Dendritic cell treated with granulocyte-macrophage colony-stimulating factor and Interleukin-4, amounts not matched to agents 40 ng/mL and 50 ng/mL, for 4 days (primary cell): ENCODE measurements around the gene DELE1.

Source experiments
- H3K27ac Mint-ChIP-seq: one replicate; pipeline ENCODE4 v1.8.0; 2022; ENCODE audit warnings: mild to moderate bottlenecking, mixed read lengths
- H3K27me3 Mint-ChIP-seq: one replicate; pipeline ENCODE4 v1.8.0; 2022; ENCODE audit warnings: mild to moderate bottlenecking, mixed read lengths
- H3K36me3 Mint-ChIP-seq: one replicate; pipeline ENCODE4 v1.8.0; 2022; ENCODE audit warnings: low read depth, mixed read lengths
- H3K4me1 Mint-ChIP-seq: one replicate; pipeline ENCODE4 v1.8.0; 2022; ENCODE audit warnings: low read depth, mixed read lengths
- H3K4me3 Mint-ChIP-seq: one replicate; pipeline ENCODE4 v1.8.0; 2022; ENCODE audit warnings: mild to moderate bottlenecking, moderate library complexity, mixed read lengths
- H3K9me3 Mint-ChIP-seq: one replicate; pipeline ENCODE4 v1.8.0; 2022; ENCODE audit warnings: mixed read lengths
- intact Hi-C: fragments of 100-400 bp; cut with micrococcal nuclease; formaldehyde crosslinking; loops from one replicate; pipeline ENCODE4 v1.15.0; 2022

DELE1 gene

GRCh38 chr5:141966275-141966962 is 42.7 kb downstream of the DELE1 start:
- intact Hi-C loops: no loop called here
- Mint-ChIP-seq H3K4me1 (peaks cover 25% of the 10 kb centered on the region), H3K27me3 (no peaks in the 10 kb centered on the region), H3K36me3 (peaks cover 15% of the 10 kb centered on the region), H3K9me3 (no peaks in the 10 kb centered on the region), H3K4me3 (no peak overlapping the region), H3K27ac (no peak overlapping the region)

- intact Hi-C loops: no loop called here
- Mint-ChIP-seq H3K36me3 (peaks cover 21% of the 10 kb centered on the region), H3K27ac (peak overlapping the region; percentile 9)
Measured at GRCh38 chr5:141966963-141967333, 43.3 kb downstream of the DELE1 start.

GRCh38 chr5:141968914-141969608 is 45.4 kb downstream of the DELE1 start, which contains the start of gene RNF14:
TSS of gene RNF14 (plus strand) at chr5:141969105. CDS start at chr5:141973589, 4,484 bp downstream.
- H3K4me1 Mint-ChIP-seq: peaks cover 31% of the 10 kb centered on the region
- H3K27ac Mint-ChIP-seq: peak within 1 kb of the TSS; percentile 98
- peaks cover 42% of the 10 kb centered on the region for H3K36me3 Mint-ChIP-seq
- intact Hi-C loops: loop anchor here (2.0 kb wide), 1 partner anchor 44 kb away; no protein-coding TSS in a partner anchor
- peak within 1 kb of the TSS; percentile 96 for H3K4me3 Mint-ChIP-seq
- H3K27me3 Mint-ChIP-seq: no peaks in the 10 kb centered on the region
- no peaks in the 10 kb centered on the region for H3K9me3 Mint-ChIP-seq

More at GRCh38 chr5:141966963-141967333, 43.3 kb downstream of the DELE1 start:
- no peak overlapping the region for H3K4me3 Mint-ChIP-seq
- peaks cover 28% of the 10 kb centered on the region for H3K4me1 Mint-ChIP-seq
- H3K9me3 Mint-ChIP-seq: no peaks in the 10 kb centered on the region
- no peaks in the 10 kb centered on the region for H3K27me3 Mint-ChIP-seq

- H3K9me3 Mint-ChIP-seq: no peaks in the 10 kb centered on the region
- H3K36me3 Mint-ChIP-seq: peaks cover 52% of the 10 kb centered on the region
- H3K27ac Mint-ChIP-seq: peak overlapping the region; percentile 98
- H3K27me3 Mint-ChIP-seq: no peaks in the 10 kb centered on the region
- H3K4me3 Mint-ChIP-seq: peak overlapping the region; percentile 96
- intact Hi-C loops: loop anchor here (2.0 kb wide), 1 partner anchor 45 kb away; no protein-coding TSS in a partner anchor
- H3K4me1 Mint-ChIP-seq: peaks cover 39% of the 10 kb centered on the region
Measured at GRCh38 chr5:141969783-141970771, 46.4 kb downstream of the DELE1 start.

GRCh38 chr5:141973871-141974595 is 50.4 kb downstream of the DELE1 start:
- H3K27ac Mint-ChIP-seq: no peak overlapping the region
- peaks cover 81% of the 10 kb centered on the region for H3K36me3 Mint-ChIP-seq
- intact Hi-C loops: no loop called here

GRCh38 chr5:141976176-141976575 is 52.5 kb downstream of the DELE1 start:
- Mint-ChIP-seq H3K4me1 (peaks cover 24% of the 10 kb centered on the region), H3K4me3 (no peak overlapping the region), H3K9me3 (no peaks in the 10 kb centered on the region), H3K36me3 (peaks cover 93% of the 10 kb centered on the region), H3K27me3 (no peaks in the 10 kb centered on the region), H3K27ac (no peak overlapping the region)
- intact Hi-C loops: no loop called here

More at GRCh38 chr5:141973871-141974595, 50.4 kb downstream of the DELE1 start:
- no peaks in the 10 kb centered on the region for H3K27me3 Mint-ChIP-seq
- peaks cover 38% of the 10 kb centered on the region for H3K4me1 Mint-ChIP-seq
- no peaks in the 10 kb centered on the region for H3K9me3 Mint-ChIP-seq
- H3K4me3 Mint-ChIP-seq: no peak overlapping the region

- peaks cover 19% of the 10 kb centered on the region for H3K4me1 Mint-ChIP-seq
- H3K36me3 Mint-ChIP-seq: peaks cover 93% of the 10 kb centered on the region
- intact Hi-C loops: no loop called here
- H3K27me3 Mint-ChIP-seq: no peaks in the 10 kb centered on the region
- H3K27ac Mint-ChIP-seq: no peak overlapping the region
- no peaks in the 10 kb centered on the region for H3K9me3 Mint-ChIP-seq
- H3K4me3 Mint-ChIP-seq: no peak overlapping the region
Measured at GRCh38 chr5:141978389-141978788, 54.7 kb downstream of the DELE1 start.

- intact Hi-C loops: loop anchor here (10.0 kb wide), 1 partner anchor 712 kb away; no protein-coding TSS in a partner anchor
- H3K9me3 Mint-ChIP-seq: no peaks in the 10 kb centered on the region
- H3K27ac Mint-ChIP-seq: no peak overlapping the region
- H3K4me3 Mint-ChIP-seq: no peak overlapping the region
- H3K27me3 Mint-ChIP-seq: no peaks in the 10 kb centered on the region
- no peaks in the 10 kb centered on the region for H3K4me1 Mint-ChIP-seq
- H3K36me3 Mint-ChIP-seq: peaks cover 100% of the 10 kb centered on the region
Measured at GRCh38 chr5:141982626-141983025, 59.0 kb downstream of the DELE1 start.

GRCh38 chr5:141986072-141986471 is 62.4 kb downstream of the DELE1 start:
- Mint-ChIP-seq H3K27me3 (no peaks in the 10 kb centered on the region), H3K9me3 (no peaks in the 10 kb centered on the region), H3K27ac (no peak overlapping the region), H3K36me3 (peaks cover 98% of the 10 kb centered on the region), H3K4me1 (no peaks in the 10 kb centered on the region), H3K4me3 (no peak overlapping the region)
- intact Hi-C loops: loop anchor here (10.0 kb wide), 1 partner anchor 709 kb away; no protein-coding TSS in a partner anchor

- H3K27ac Mint-ChIP-seq: no peak overlapping the region
- H3K4me3 Mint-ChIP-seq: no peak overlapping the region
- no peaks in the 10 kb centered on the region for H3K4me1 Mint-ChIP-seq
- intact Hi-C loops: loop anchor here (10.0 kb wide), 1 partner anchor 705 kb away; no protein-coding TSS in a partner anchor
- H3K36me3 Mint-ChIP-seq: peaks cover 91% of the 10 kb centered on the region
- no peaks in the 10 kb centered on the region for H3K9me3 Mint-ChIP-seq
- H3K27me3 Mint-ChIP-seq: no peaks in the 10 kb centered on the region
Measured at GRCh38 chr5:141989720-141990119, 66.0 kb downstream of the DELE1 start.
